ENCODE measurements around the gene CISD3.

Gene CISD3

GRCh38 chr17:38773258-38773657 lies 43.1 kb downstream of the CISD3 start:
- DNase-seq (ENCODE audit: low read depth in 3 of 3): no peak

- DNase-seq (ENCODE audit: low read depth in 3 of 3): no peak
These were observed 47.6 kb downstream of the CISD3 start for GRCh38 chr17:38777641-38778250.

- no peak for DNase-seq (ENCODE audit: low read depth in 3 of 3)
These were observed 50.0 kb downstream of the CISD3 start for GRCh38 chr17:38779965-38780752.

GRCh38 chr17:38783227-38783626 lies 53.1 kb downstream of the CISD3 start:
- DNase-seq (ENCODE audit: low read depth in 3 of 3): no peak
